CD14-positive monocyte (primary cell): ENCODE results near the gene ERBB4. TPM values are rescaled to one million over a fixed set of nuclear protein-coding genes. Genes with fewer than 3 reads are reported as not detected.
"Not testable (repeated sequence)": the region's sequence is repeated elsewhere in the genome, so short reads cannot be mapped to it uniquely, and the experiment has no call there.

Experiments used
- DNase-seq, 3 donors: peaks; one replicate each; pipeline ENCODE4 v3.0.0-alpha.2; 2011 to 2022
- H2AFZ ChIP-seq: 2 replicates; pipeline ENCODE4 v1.6.0; 2012; ENCODE audit warnings: mild to moderate bottlenecking, low read depth, low read length, inconsistent platforms; ENCODE audit not compliant: insufficient read depth, poor library complexity, severe bottlenecking
- H3K27ac ChIP-seq, 2 donors: 1 replicate in 1 of 2; 2 replicates in 1 of 2; pipeline ENCODE4 v1.5.1; 2012 to 2013; ENCODE audit warnings: low read length in 2 of 2, control low read depth in 1 of 2, inconsistent platforms in 1 of 2, low read depth in 1 of 2, mild to moderate bottlenecking in 1 of 2
- H3K27me3 ChIP-seq, 2 donors: one replicate each; pipeline versions ENCODE4 v1.6.0 to v1.6.1; 2011 to 2013; ENCODE audit warnings: low read length in 2 of 2; ENCODE audit not compliant: control insufficient read depth in 2 of 2, insufficient read depth in 2 of 2
- H3K36me3 ChIP-seq, 2 donors: replicated peaks in 1 of 2; 1 replicate in 1 of 2; 2 replicates in 1 of 2; pipeline versions ENCODE4 v1.5.1 to v1.6.1; 2012 to 2013; ENCODE audit warnings: low read length in 2 of 2, control low read depth in 1 of 2, inconsistent platforms in 1 of 2, mild to moderate bottlenecking in 1 of 2; ENCODE audit not compliant: insufficient read depth in 2 of 2, control insufficient read depth in 1 of 2
- H3K4me1 ChIP-seq, 2 donors: 1 replicate in 1 of 2; 2 replicates in 1 of 2; pipeline versions ENCODE4 v1.5.1 to v1.6.1; 2012 to 2013; ENCODE audit warnings: low read length in 2 of 2, control low read depth in 1 of 2, inconsistent platforms in 1 of 2, mild to moderate bottlenecking in 1 of 2, moderate library complexity in 1 of 2; ENCODE audit not compliant: insufficient read depth in 2 of 2, control insufficient read depth in 1 of 2
- H3K4me2 ChIP-seq: replicated peaks from 2 replicates; pipeline ENCODE3; 2012; ENCODE audit warnings: low read length, moderate library complexity, mild to moderate bottlenecking; ENCODE audit not compliant: poor library complexity, severe bottlenecking; ENCODE audit errors: extremely low read depth
- H3K4me3 ChIP-seq, 3 experiments: fragments of 200-600 bp in 1 of 3; sonication (generic) in 1 of 3; replicated peaks in 1 of 3; 1 replicate in 2 of 3; 2 replicates in 1 of 3; pipeline ENCODE4 v1.5.1; 2011 to 2013; ENCODE audit warnings: low read length in 3 of 3, mild to moderate bottlenecking in 3 of 3, control low read depth in 2 of 3, low read depth in 2 of 3, inconsistent platforms in 1 of 3, moderate library complexity in 1 of 3
- H3K79me2 ChIP-seq: 2 replicates; pipeline ENCODE4 v1.6.0; 2012; ENCODE audit warnings: mild to moderate bottlenecking, control low read depth, inconsistent platforms, low read length, moderate library complexity; ENCODE audit not compliant: insufficient read depth
- H3K9ac ChIP-seq: 2 replicates; pipeline ENCODE4 v1.6.0; 2017; ENCODE audit warnings: low read length, mild to moderate bottlenecking; ENCODE audit not compliant: insufficient read depth, poor library complexity, severe bottlenecking
- H3K9me3 ChIP-seq, 2 donors: replicated peaks in 1 of 2; 1 replicate in 1 of 2; 2 replicates in 1 of 2; pipeline versions ENCODE4 v1.5.1 to v1.6.1; 2012 to 2013; ENCODE audit warnings: low read length in 2 of 2, control low read depth in 1 of 2; ENCODE audit not compliant: control insufficient read depth in 1 of 2, insufficient read depth in 1 of 2
- H4K20me1 ChIP-seq: 2 replicates; pipeline ENCODE4 v1.6.0; 2012; ENCODE audit warnings: mild to moderate bottlenecking, low read length, control low read depth, moderate library complexity; ENCODE audit not compliant: insufficient read depth
- H3K27ac Mint-ChIP-seq, 7 donors: one replicate each; pipeline ENCODE4 v1.8.0; 2020; ENCODE audit warnings: mild to moderate bottlenecking in 7 of 7, mixed read lengths in 7 of 7, moderate library complexity in 6 of 7, inconsistent platforms in 2 of 7
- H3K27me3 Mint-ChIP-seq, 3 donors: one replicate each; pipeline ENCODE4 v1.8.0; 2021 to 2022; ENCODE audit warnings: low read depth in 3 of 3, mild to moderate bottlenecking in 3 of 3, mixed read lengths in 3 of 3, moderate library complexity in 3 of 3, inconsistent platforms in 1 of 3
- H3K36me3 Mint-ChIP-seq, 2 donors: one replicate each; pipeline ENCODE4 v1.8.0; 2020; ENCODE audit warnings: mixed read lengths in 2 of 2, inconsistent platforms in 1 of 2, mild to moderate bottlenecking in 1 of 2
- H3K4me1 Mint-ChIP-seq: one replicate; pipeline ENCODE4 v1.8.0; 2020; ENCODE audit warnings: mild to moderate bottlenecking, mixed read lengths
- H3K4me3 Mint-ChIP-seq, 2 donors: one replicate each; pipeline ENCODE4 v1.8.0; 2020; ENCODE audit warnings: mild to moderate bottlenecking in 2 of 2, mixed read lengths in 2 of 2, moderate library complexity in 1 of 2
- H3K9me3 Mint-ChIP-seq, 7 donors: one replicate each; pipeline ENCODE4 v1.8.0; 2020 to 2022; ENCODE audit warnings: mixed read lengths in 7 of 7, mild to moderate bottlenecking in 6 of 7, moderate library complexity in 6 of 7, inconsistent platforms in 2 of 7
- CTCF ChIP-seq: fragments of 200-600 bp; IDR thresholded peaks from one replicate; pipeline ENCODE4 v1.8.0; 2022; ENCODE audit warnings: antibody characterized with exemption, mild to moderate bottlenecking
- WGBS: methylation state at CpG from one replicate; pipeline ENCODE4 v1.1.5; 2013; ENCODE audit warnings: missing lambda C conversion rate; ENCODE audit not compliant: insufficient coverage; 5-methylcytosine and 5-hydroxymethylcytosine counted together
- intact Hi-C, 2 donors: fragments of 100-400 bp; cut with micrococcal nuclease; formaldehyde crosslinking; loops; one replicate each; pipeline versions ENCODE4 v1.15.0 to v1.15.1; 2023
- polyA plus RNA-seq, 3 donors: library from polyadenylated mRNA; depleted of rRNA in 1 of 3; unstranded in 2 of 3; stranded (reverse) in 1 of 3; fragments of 300-500 nt in 2 of 3; fragments of >200 nt in 1 of 3; fragmentation: Illumina TruSeq in 2 of 3; gene quantifications; 1 replicate in 2 of 3; 2 replicates in 1 of 3; pipeline ENCODE4 v1.2.3, GENCODE V29; 2012 to 2021

ERBB4 gene
- polyA plus RNA-seq, 3 donors, result not detected

- H3K27ac Mint-ChIP-seq, result no peak overlapping the region
- no peak overlapping the region for H3K4me2 ChIP-seq
- no CpG with 5 or more reads among the region's 1 CpG for WGBS
- no peak overlapping the region for H3K9ac ChIP-seq
- H3K79me2 ChIP-seq, result no peaks in the 10 kb centered on the region
- no peaks in the 10 kb centered on the region for H3K27me3 ChIP-seq
- no peaks in the 10 kb centered on the region for H3K36me3 ChIP-seq
- no peaks in the 10 kb centered on the region for H3K9me3 ChIP-seq
- no peaks in the 10 kb centered on the region for H3K9me3 Mint-ChIP-seq
- H2AFZ ChIP-seq, result no peak overlapping the region
- no peak overlapping the region for H3K27ac ChIP-seq
- no peaks in the 10 kb centered on the region for H3K4me1 ChIP-seq
- no peak for DNase-seq
- no peak overlapping the region for H3K4me3 Mint-ChIP-seq
- no peaks in the 10 kb centered on the region for H3K4me1 Mint-ChIP-seq
- no peaks in the 10 kb centered on the region for H3K36me3 Mint-ChIP-seq
- no peak for TF ChIP-seq CTCF
- H3K4me3 ChIP-seq, result no peak overlapping the region
- no peaks in the 10 kb centered on the region for H4K20me1 ChIP-seq
- intact Hi-C loops, result no loop called here
- peaks cover 0 to 4% (median 2%) of the 10 kb centered on the region in 3 donors for H3K27me3 Mint-ChIP-seq
Observed at GRCh38 chr2:211723398-211723797, 815.2 kb downstream of the ERBB4 start.

GRCh38 chr2:211722928-211723327 is 815.7 kb downstream of the ERBB4 start:
- Histone ChIP-seq H3K79me2 (no peaks in the 10 kb centered on the region), H3K4me2 (no peak overlapping the region), H3K27me3 (no peaks in the 10 kb centered on the region), H3K9me3 (no peaks in the 10 kb centered on the region), H3K36me3 (no peaks in the 10 kb centered on the region), H3K4me3 (no peak overlapping the region), H3K4me1 (no peaks in the 10 kb centered on the region), H3K9ac (no peak overlapping the region), H3K27ac (no peak overlapping the region), H2AFZ (no peak overlapping the region), H4K20me1 (no peaks in the 10 kb centered on the region)
- Mint-ChIP-seq H3K27me3 (peaks cover 0 to 2% (median under 1%) of the 10 kb centered on the region in 3 donors), H3K4me3 (no peak overlapping the region), H3K4me1 (no peaks in the 10 kb centered on the region), H3K36me3 (no peaks in the 10 kb centered on the region), H3K9me3 (peaks cover 0 to 2% (median 0%) of the 10 kb centered on the region in 7 donors), H3K27ac (no peak overlapping the region)
- intact Hi-C loops, result no loop called here
- TF ChIP-seq CTCF, result no peak
- WGBS, result no CpG with 5 or more reads among the region's 2 CpGs
- DNase-seq, result no peak

GRCh38 chr2:211721874-211722273 is 816.7 kb downstream of the ERBB4 start:
- H3K79me2 ChIP-seq, H3K9me3 ChIP-seq, H3K4me2 ChIP-seq, H3K36me3 ChIP-seq, H3K4me3 Mint-ChIP-seq, H3K4me3 ChIP-seq, H3K36me3 Mint-ChIP-seq, H3K9ac ChIP-seq, H3K27ac Mint-ChIP-seq, H3K4me1 ChIP-seq, H3K27ac ChIP-seq, H3K9me3 Mint-ChIP-seq, H3K27me3 ChIP-seq, H2AFZ ChIP-seq, DNase-seq, H3K27me3 Mint-ChIP-seq, H3K4me1 Mint-ChIP-seq, H4K20me1 ChIP-seq, intact Hi-C loops: not testable (repeated sequence)
- 100% methylated on average over 4 of the region's 9 CpGs for WGBS
